Breast epithelium (tissue), 4 donors: ENCODE data around the gene RSPO3. TPM values are rescaled to one million over a fixed set of nuclear protein-coding genes. Genes with fewer than 3 reads are reported as not detected.

ENCODE experiments used
- DNase-seq, 2 donors: peaks; one replicate each; pipeline ENCODE4 v3.0.0-alpha.2; 2019; ENCODE audit warnings: low spot score in 2 of 2
- H3K27ac ChIP-seq, 2 donors: fragments of 200-600 bp; sonication (generic) in 1 of 2; one replicate each; pipeline ENCODE4 v1.5.1; 2016 to 2019; ENCODE audit warnings: mild to moderate bottlenecking in 1 of 2
- H3K27me3 ChIP-seq, 2 donors: fragments of 200-600 bp; sonication (generic) in 1 of 2; one replicate each; pipeline versions ENCODE4 v1.5.1 to v1.6.0; 2017 to 2019; ENCODE audit warnings: control low read depth in 1 of 2, mild to moderate bottlenecking in 1 of 2
- H3K36me3 ChIP-seq: fragments of 200-600 bp; one replicate; pipeline ENCODE4 v1.5.1; 2019
- H3K4me1 ChIP-seq, 2 donors: fragments of 200-600 bp; sonication (generic); one replicate each; pipeline ENCODE4 v1.5.1; 2016 to 2019; ENCODE audit warnings: control low read depth in 1 of 2
- H3K4me3 ChIP-seq, 3 donors: fragments of 200-600 bp; sonication (generic); 1 replicate in 2 of 3; 2 replicates in 1 of 3; pipeline ENCODE4 v1.5.1; 2016 to 2019; ENCODE audit warnings: mild to moderate bottlenecking in 3 of 3, moderate library complexity in 2 of 3
- H3K9me3 ChIP-seq, 2 donors: fragments of 200-600 bp; sonication (generic) in 1 of 2; one replicate each; pipeline ENCODE4 v1.5.1; 2016 to 2019; ENCODE audit warnings: control low read depth in 1 of 2
- CTCF ChIP-seq, 3 donors: fragments of 450-650 bp; IDR thresholded peaks; one replicate each; pipeline ENCODE4 v1.5.1; 2016 to 2017; ENCODE audit warnings: antibody characterized with exemption in 3 of 3, mild to moderate bottlenecking in 3 of 3, moderate library complexity in 3 of 3
- POLR2A ChIP-seq: fragments of 450-650 bp; IDR thresholded peaks from one replicate; pipeline ENCODE4 v1.6.1; 2016; ENCODE audit warnings: antibody characterized with exemption, mild to moderate bottlenecking, moderate library complexity
- POLR2AphosphoS5 ChIP-seq, 3 donors: sonication (generic); formaldehyde crosslinking; IDR thresholded peaks; one replicate each; pipeline ENCODE4 v1.6.1; 2017; ENCODE audit warnings: antibody characterized with exemption in 3 of 3
- intact Hi-C: fragments of 100-400 bp; cut with DNase I; formaldehyde crosslinking; loops from one replicate; pipeline ENCODE4 v1.15.1; 2023; ENCODE audit warnings: low total_unique reads
- total RNA-seq, 3 donors: library from RNA; depleted of rRNA; stranded (reverse); fragments of >200 nt; gene quantifications; one replicate each; pipeline ENCODE4 v1.1.0, GENCODE V29; 2016

Gene RSPO3
- total RNA-seq, 3 donors from 2014 or later: 5.9 to 23.3 (median 16.2) TPM

DNA sequence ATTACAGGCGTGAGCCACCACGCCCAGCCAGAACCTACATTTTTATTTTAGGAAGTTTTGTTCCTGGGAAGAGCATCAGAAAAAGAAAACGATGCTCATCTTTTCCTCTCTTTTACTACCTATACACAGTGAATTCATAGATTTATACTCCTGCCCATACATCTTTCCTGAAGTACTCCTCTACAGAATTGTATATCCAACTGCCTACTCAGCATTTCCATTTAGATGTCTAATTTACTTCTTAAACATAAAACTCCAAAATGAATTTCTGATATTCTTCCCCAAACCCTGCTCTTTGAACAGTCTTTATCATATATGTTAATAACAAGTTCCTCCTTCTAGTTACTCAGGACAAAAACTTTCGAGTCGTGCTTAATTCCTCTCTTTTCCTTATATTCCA lies 39.8 kb upstream of the RSPO3 start:
- intact Hi-C loops: no loop called here
- Histone ChIP-seq H3K27me3 (no peaks in the 10 kb centered on the region), H3K4me3 (no peak overlapping the region), H3K4me1 (no peaks in the 10 kb centered on the region), H3K36me3 (no peaks in the 10 kb centered on the region), H3K9me3 (no peaks in the 10 kb centered on the region), H3K27ac (no peak overlapping the region)
- DNase-seq: no peak
- TF ChIP-seq POLR2AphosphoS5 (IDR thresholded peaks at IDR 0.05): no peak
- TF ChIP-seq POLR2A: no peak
- no peak for TF ChIP-seq CTCF (IDR thresholded peaks at IDR 0.05)

GRCh38 chr6:127079681-127080080 lies 38.8 kb upstream of the RSPO3 start:
- Histone ChIP-seq H3K36me3 (no peaks in the 10 kb centered on the region), H3K4me3 (no peak overlapping the region), H3K4me1 (no peaks in the 10 kb centered on the region), H3K27ac (no peak overlapping the region), H3K9me3 (no peaks in the 10 kb centered on the region), H3K27me3 (no peaks in the 10 kb centered on the region)
- no peak for DNase-seq
- TF ChIP-seq POLR2AphosphoS5 (IDR thresholded peaks at IDR 0.05) (no peak), CTCF (IDR thresholded peaks at IDR 0.05) (no peak), POLR2A (no peak)
- intact Hi-C loops: no loop called here

DNA sequence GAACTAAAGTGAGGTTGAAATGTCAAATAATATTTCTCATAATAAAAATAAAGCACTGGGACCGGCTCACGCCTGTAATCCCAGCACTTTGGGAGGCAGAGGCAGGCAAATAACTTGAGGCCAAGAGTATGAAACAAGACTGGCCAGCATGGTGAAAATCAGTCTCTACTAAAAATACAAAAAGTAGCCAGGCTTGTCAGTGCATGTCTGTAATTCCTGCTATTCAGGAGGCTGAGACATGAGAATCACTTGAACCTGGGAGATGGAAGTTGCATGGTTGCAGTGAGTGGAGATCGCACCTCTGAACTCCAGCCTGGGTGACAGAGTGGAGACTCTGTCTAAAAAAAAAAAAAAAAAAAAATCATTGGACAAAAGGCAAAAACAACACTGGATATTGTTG lies 38.4 kb upstream of the RSPO3 start:
- Histone ChIP-seq H3K4me3 (no peak overlapping the region), H3K36me3 (no peaks in the 10 kb centered on the region), H3K4me1 (no peaks in the 10 kb centered on the region), H3K27me3 (no peaks in the 10 kb centered on the region), H3K27ac (no peak overlapping the region), H3K9me3 (no peaks in the 10 kb centered on the region)
- no peak for TF ChIP-seq POLR2A
- no peak for DNase-seq
- intact Hi-C loops: no loop called here

DNA sequence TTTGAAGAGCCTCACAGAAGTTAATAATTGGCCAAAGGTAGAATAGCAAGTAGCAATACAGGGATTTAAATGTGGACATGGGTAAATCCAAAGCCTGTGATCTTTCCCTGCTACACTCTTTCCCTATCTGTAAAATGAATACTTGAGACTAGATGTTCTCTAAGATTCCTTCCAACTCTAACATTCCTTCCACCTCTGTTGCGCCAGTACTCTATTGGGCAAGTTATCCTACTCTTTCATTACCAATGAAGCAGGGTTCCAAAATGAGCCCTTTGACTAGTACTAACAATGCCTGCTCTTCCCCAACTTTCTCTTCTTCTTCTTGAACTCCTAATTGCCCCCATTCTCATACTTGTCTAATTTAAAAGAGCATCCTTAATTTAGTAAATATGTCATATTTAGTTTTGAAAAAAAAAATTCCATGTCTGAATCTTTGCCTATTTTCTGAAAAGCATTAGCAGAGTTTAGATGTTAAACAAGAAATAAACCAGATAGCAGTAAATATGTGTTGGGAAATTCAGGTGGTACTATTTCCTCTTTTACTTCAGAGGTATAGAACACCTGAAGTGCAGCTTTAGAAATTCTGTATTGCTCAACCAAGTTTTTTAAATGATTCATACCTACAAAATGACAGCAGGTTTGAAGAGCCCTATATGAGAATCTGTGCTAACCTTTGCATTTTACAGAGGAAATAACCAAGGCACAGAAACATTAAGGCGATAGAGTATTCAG lies 35.1 kb upstream of the RSPO3 start:
- Histone ChIP-seq H3K4me3 (no peak overlapping the region), H3K9me3 (no peaks in the 10 kb centered on the region), H3K27me3 (no peaks in the 10 kb centered on the region), H3K36me3 (no peaks in the 10 kb centered on the region), H3K4me1 (no peaks in the 10 kb centered on the region), H3K27ac (no peak overlapping the region)
- intact Hi-C loops: no loop called here
- DNase-seq: no peak
- TF ChIP-seq POLR2AphosphoS5 (IDR thresholded peaks at IDR 0.05) (no peak), CTCF (IDR thresholded peaks at IDR 0.05) (no peak), POLR2A (no peak)

- H3K27me3 ChIP-seq: no peaks in the 10 kb centered on the region
- H3K27ac ChIP-seq: no peak overlapping the region
- TF ChIP-seq POLR2AphosphoS5 (IDR thresholded peaks at IDR 0.05): no peak
- TF ChIP-seq CTCF (IDR thresholded peaks at IDR 0.05): no peak
- no peak for TF ChIP-seq POLR2A
- H3K36me3 ChIP-seq: no peaks in the 10 kb centered on the region
- H3K9me3 ChIP-seq: no peaks in the 10 kb centered on the region
- H3K4me3 ChIP-seq: no peak overlapping the region
- intact Hi-C loops: no loop called here
- no peak for DNase-seq
- H3K4me1 ChIP-seq: no peaks in the 10 kb centered on the region
Measured at GRCh38 chr6:127083963-127084310, 34.5 kb upstream of the RSPO3 start.

DNA sequence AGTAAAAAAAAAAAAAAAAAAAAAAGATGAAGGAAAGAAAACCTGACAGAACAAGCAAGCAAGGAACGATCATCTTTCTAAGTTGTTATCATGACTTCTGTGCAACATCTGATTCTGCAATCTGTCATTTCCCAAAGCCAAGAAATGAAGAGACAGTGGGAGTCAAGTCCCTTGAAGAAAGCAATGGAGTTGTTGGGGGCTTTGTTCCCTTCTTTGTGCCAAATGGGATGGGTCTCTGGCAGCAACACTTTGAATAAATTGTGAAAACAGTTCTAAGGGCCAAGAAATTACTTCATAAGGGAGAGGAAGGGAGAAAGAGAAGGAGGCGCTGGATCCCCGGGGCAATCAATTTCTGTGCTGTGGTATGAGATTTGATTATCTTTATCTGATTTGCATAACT lies 33.3 kb upstream of the RSPO3 start:
- no peak for TF ChIP-seq POLR2A
- no peak for TF ChIP-seq CTCF (IDR thresholded peaks at IDR 0.05)
- no peak overlapping the region for H3K27ac ChIP-seq
- H3K27me3 ChIP-seq: no peaks in the 10 kb centered on the region
- no peak for DNase-seq
- no peaks in the 10 kb centered on the region for H3K9me3 ChIP-seq
- intact Hi-C loops: no loop called here
- no peaks in the 10 kb centered on the region for H3K36me3 ChIP-seq
- H3K4me1 ChIP-seq: no peaks in the 10 kb centered on the region
- H3K4me3 ChIP-seq: no peak overlapping the region
